GM18870 (cell line): Measurements from ENCODE around the gene CHEK1.
A peak's percentile ranks its signal among the peaks of the same experiment; 100 is the strongest.
"Not testable (repeated sequence)": the region's sequence is repeated elsewhere in the genome, so short reads cannot be mapped to it uniquely, and the experiment has no call there.

Source experiments
- ATAC-seq: cut with Tn5 transposase; IDR thresholded peaks from one replicate; pipeline ENCODE4 v1.9.1; 2021; ENCODE audit warnings: moderate library complexity; ENCODE audit not compliant: unreplicated experiment

CHEK1 gene

DNA sequence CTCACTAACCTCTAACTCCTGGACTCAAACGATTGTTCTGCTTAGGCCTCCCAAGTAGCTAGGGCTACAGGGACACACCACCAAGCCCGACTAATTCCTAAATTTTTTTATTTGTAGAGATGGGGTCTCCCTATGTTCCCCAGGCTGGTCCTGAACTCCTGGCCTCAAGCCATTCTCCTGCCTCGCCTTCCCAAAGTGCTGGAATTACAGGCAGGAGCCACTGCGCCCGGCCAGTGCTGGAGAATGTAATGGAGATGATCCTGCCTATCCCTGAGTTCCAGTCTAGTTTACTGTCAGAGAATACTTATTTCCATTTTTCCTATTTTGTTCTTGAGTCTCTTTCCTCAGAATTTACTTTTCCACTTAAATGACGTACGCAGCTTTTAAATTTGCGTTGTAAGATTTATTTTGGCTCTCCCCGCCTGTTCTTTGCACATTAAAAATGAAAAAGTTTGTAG lies at the start of gene CHEK1:
Gene CHEK1, plus strand, starts transcription at position 408 of the 458 bp plus-strand sequence. CDS start 1,606 bp downstream, outside the sequence.
- ATAC-seq, result no peak

DNA sequence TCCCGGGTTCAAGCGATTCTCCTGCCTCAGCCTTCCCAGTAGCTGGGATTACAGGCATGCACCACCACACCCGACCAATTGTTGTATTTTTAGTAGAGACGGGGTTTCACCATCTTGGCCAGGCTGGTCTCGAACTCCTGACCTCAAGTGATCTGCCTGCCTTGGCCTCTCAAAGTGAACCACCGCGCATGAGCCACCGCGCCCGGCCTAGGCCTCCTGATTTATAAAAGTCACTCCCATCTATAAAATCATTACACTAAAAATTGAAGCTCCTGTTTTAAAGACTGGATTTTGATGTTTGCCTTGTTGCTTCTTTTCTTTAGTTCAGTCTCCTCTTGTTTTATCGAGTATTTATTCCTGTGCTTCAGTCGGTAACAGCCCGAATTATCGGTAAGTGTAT lies 47.8 kb upstream of the CHEK1 start:
- not testable (repeated sequence) for ATAC-seq

DNA sequence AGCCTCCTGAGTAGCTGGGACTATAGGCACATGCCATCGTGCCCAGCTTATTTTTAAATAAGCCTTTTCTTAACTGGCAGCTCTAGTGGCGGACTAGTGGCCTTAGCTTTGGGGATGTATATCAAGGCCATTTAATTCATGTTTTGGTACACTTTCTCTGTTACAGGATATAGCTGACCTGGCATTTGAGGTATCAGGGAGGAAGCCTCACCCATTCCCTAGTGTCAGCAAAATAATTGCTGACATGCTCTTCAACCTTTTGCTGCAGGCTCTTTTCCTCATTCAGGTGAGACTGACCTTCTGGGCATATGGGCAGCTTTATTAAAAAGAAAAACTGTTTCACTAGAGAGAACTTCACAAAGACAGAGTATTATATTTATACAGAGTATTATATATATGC lies 46.2 kb upstream of the CHEK1 start:
- ATAC-seq, result no peak

DNA sequence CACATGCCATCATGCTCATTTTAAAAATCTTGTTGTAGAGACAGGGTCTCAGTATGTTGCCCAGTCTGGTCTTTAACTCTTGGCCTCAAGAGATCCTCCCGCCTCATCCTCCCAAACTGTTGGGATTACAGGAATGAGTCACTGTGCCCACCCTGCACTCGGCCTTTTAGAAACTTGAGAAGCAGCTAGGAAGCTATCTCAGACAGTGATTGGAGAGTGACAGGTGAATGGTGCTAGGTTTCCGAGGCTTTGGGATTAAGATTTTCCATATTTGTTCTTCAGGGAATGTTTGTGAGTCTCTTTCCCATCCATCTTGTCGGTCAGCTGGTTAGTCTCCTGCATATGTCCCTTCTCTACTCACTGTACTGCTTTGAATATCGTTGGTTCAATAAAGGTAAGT lies 45.2 kb upstream of the CHEK1 start:
- no peak for ATAC-seq

DNA sequence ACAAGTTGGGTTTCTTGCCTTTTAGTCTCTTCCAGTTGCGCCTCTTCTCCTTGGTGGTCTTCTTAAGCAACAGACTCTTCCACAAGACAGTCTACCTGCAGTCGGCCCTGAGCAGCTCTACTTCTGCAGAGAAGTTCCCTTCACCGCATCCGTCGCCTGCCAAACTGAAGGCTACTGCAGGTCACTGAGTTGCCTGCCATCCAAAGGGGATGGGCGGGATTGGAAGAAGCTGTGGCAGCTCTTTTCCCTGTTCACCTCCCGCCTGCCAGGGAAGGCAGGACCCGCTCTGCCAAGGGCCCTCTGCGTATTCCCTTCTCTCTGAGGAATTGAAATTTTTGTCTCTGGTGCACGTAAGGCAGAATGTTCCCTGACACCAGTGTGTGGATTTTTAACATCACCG lies 41.5 kb upstream of the CHEK1 start:
- ATAC-seq, result no peak

DNA sequence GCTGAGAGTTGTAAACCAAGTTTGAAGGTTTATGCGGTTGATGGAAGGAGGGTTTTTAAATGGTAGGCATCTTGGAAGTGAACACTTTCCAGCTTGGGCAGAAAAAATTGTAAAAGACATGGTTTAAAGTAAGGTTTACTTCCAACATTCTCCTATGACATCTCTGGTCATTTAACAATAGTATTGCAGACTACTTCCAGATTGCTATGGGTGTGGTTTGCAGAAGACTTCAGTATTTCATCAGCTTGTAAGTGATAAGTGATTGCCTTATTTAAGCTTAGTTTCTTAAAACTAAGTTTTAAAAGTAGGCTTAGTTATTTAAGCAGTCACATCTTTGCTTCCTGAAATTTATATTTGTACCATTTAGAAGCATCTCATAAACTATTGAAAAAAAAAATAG lies 39.5 kb upstream of the CHEK1 start:
- no peak for ATAC-seq

DNA sequence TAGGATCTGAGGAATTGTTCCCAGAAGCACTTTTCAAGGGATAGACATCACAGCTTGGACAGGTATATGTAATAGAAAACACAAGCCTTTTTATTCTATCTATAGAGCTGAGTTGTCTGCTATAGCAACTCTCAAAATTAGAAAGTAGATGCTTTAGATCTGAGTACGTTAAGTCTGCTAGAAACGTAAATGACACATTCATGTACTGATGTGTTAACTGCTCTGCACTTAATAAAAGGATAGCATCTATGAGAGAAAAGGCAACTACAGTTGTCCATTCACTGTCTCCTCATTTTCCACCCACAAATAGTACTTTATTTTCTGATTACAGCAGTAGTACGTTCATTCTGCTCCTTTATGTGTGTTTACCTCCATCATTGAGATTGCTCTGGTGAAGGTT lies 38.3 kb upstream of the CHEK1 start:
- ATAC-seq, result no peak

DNA sequence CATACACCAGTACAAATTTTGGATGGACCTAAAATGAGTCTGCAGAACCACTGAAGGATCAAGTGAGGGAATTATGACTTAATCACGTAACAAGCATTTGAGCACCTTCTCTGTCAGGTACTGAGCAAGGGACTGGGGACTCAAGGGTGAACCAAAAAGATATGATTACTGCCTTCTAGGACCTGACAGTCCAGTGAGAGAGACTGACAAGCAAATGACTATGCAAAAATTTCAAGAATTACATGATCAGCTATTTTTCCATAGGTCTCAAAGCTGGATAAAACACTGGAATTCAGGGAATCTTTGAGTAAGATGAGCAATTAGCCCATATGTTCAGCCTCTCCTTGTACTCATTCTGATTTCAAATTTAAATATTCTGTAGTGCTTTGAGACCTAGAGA lies 37.5 kb upstream of the CHEK1 start:
- no peak for ATAC-seq

DNA sequence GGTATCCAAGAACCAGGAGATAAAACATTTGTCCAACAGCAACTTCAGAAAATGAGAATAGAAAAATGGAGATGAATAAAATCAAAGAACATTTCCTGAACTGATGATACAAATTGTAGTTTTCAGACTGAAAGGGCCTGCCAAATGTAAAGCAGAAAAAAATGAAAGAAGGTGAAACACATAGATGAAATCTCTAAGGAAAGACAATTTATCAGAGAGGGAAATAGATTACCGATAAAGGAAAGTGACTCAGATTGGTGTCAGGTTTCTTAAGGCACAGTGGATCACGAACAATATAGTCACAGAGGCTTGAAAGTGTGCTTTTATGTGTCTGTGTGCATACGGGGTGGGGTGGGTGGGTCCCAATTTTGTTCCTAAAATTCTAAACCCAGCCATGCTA lies 36.5 kb upstream of the CHEK1 start:
- ATAC-seq, result no peak

DNA sequence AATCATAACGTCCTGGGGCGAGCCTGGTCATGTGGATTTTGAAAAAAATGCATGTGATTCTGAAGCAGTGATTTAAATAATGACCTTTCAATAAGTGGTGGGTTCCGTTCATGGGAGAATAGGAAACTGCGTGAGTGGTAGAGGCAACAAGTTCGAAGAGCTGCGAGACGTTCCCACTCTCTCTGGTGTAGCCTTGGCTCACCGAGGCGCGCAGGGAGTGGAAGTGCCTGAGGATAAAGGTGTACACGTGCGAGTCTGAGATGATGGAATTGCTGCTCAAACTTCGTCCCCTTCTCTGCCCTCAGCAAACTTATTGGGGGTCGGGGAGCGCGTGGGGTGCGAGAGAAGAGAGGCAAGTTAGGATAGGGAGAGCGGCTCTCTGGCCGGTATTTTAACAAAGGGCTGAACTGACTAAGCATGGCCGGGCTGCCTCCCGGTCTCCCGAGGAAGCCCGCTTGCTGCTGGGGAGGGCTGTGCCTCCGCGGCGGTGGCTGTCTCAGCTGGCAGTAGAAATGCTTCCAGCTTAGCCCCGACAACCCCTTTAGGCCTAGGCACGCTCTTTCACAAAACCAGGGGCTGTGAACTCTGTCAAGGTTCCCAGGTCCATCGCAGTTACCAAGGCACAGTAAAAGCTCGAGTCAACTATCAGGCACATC lies 33.2 kb upstream of the CHEK1 start:
- peak; percentile 25 for ATAC-seq

DNA sequence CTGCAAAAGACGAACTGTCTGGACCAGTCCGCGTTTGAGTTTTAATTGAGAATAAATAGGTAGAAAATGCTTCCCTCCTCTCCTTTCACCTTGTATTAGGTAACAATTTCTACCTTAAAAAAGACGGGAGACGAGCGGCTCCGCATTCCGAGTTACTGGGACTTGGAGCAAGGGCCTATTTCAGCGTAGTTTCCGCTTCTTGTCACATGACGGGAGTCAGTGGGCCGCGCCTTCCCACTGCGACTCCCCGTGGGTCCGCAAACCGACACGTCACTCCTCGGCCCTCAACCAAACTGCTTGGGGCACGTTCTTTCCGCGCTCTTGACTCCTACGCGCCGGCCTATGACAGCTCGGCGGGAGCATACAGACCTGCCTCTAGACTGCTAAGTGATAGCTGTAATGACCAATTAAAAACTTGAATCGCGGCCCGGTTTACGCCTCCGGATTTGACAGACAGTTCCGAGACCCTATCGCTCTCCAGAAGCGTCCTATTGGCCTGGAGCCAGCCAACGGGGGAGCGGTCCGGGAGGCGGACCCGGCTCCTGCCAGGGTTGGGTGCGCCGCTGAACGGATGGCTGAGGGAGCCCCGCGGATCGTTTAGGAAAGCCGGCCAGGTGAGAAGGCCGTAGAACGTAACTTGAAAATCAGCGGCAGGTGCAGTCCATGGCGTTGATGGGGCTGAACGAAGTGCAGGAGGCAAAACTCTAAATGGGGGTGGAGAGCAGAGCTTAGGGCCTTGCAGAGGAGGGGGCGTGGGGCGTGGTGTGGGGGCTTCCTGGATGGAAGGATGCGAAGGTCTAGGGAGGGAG lies 32.5 kb upstream of the CHEK1 start, which contains the start of gene STT3A:
Gene STT3A, plus strand, starts transcription at position 548 of the 809 bp plus-strand sequence. CDS start 3,064 bp downstream, outside the sequence.
- peak; percentile 98 for ATAC-seq

DNA sequence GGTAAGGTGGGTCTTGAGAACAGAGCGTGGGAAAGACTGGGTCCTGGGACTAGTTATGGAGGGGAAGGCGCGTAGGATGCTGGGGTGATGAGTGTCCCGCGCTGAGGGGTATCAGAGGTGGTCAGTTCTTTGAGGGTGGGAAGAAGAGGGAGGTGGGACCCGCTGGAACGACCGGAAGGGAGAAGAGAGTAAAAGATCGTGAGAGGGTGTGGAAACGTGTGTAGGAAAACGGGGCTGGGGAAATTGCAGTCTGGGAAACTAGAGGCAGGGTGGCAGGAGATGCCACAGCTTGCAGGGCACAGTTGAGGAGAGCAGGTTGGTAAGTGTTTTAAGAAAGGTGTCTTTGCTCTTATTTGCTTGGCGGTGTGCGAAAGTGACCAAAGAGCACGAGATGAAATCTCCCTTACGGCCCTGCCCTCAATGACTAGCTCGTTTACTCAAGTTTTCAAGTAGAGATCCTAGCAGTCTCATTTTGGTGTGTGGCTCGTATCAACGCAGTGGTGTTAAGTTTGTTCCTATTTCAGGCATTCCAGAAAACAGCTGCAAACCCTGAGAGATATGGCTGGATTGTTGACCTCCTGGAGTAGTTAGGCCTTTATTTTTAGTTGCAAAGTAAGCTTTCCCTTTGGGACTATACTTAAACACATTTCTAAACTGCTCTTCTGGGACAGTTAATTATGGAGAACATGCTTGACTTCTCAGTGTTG lies 31.7 kb upstream of the CHEK1 start:
- ATAC-seq, result no peak

DNA sequence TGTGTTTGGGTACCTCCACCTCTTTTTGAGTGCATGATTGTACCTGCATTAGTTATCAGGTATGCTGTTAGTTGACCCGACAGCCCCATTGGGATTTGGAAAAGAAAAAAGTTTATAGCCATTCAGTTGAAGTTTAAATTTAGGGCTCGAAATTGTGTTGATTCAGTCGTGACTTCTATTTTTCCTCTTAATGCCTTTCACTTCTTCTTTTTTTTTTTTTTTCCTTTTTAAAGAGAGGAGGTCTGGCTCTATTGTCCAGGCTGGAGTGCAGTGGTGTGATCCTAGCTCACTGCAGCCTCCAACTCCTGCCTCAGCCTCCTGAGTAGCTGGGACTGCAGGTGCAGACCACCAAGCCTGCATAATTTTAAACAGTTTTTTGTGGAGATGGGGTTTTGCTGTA lies 30.0 kb upstream of the CHEK1 start:
- no peak for ATAC-seq

DNA sequence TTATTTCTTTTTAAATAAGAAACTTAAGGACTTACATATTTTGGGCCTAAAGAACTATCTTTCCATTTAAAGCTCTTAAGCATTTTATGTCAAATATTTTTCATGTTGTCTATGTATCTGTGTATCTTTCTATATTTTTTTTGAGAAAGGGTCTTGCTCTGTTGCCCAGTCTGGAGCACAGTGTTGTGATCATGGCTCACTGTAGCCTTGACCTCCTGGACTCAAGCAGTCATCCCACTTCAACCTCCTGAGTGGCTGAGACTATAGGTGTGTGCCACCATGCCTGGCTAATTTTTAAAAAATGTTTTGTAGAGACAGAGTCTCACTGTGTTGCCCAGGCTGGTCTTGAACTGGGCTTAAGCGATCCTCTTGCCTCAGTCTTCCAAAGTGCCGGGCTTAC lies 24.3 kb upstream of the CHEK1 start:
- ATAC-seq, result no peak

DNA sequence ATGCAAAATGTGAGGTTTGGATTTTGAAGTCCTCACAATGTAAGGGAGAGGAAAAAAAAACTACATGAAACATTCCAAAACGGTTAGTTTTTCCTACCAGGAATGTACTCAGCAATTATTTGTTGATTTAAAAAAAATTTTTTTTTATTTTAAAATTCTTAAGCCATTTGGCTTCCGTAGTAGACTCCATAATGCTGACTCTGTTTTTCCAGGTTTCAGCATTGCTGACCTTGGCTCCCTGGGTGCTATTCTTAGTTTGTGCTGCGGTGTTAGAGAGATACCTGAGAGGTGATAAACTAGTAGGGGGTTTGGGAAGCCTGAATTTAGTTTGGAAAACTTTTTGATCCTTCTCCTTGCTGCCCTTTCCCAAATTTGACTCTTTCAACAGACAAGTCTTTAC lies 21.8 kb upstream of the CHEK1 start:
- ATAC-seq, result no peak

DNA sequence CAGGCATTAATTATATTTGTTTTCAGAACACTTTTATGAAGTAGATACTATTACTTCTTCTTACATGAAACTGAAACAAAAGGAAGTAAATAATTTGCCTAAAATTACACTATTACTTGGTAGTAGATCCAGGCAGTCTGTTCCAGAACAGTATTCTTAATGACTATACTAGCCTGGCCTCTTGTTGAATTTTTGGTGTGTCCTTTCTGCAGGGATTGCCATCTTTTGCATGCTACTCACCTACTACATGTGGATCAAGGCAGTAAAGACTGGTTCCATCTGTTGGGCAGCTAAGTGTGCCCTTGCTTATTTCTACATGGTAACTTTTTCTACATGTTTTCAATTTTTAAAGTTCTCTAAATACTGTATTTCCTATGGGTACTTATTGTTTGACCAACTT lies 19.5 kb upstream of the CHEK1 start:
- no peak for ATAC-seq

DNA sequence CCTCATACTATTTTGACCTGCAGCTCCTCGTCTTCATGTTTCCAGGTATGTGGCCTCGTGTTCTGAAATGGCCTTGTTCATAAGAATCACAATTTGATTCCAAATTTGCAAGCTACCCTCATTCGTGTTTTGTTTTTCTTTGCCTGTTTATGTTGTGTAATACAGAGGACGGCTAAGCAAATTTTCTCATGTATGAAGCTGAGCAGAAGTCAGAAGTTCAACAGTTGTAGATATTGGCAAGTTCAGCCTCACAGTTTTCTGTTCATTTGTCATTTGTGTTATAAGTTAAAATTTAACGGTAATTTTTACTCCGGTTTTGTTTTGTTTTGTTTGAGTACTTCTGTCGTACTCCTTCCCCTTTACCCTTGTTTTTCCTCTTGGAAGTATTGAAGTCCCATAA lies 15.4 kb upstream of the CHEK1 start:
- no peak for ATAC-seq

DNA sequence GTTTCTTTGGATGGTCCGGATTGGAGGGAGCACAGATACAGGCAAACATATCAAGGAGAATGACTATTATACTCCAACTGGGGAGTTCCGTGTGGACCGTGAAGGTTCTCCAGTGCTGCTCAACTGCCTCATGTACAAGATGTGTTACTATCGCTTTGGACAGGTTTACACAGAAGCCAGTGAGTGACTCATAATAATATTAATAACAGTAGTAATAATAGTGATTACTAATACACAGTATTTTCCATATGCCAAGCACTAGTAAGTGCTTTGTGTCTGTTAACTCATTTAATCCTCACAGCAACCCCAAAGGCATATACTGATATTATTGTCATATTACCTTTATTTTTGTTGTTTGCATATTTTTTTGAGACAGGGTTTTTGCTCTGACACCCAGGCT lies 6.6 kb upstream of the CHEK1 start:
- ATAC-seq, result no peak

DNA sequence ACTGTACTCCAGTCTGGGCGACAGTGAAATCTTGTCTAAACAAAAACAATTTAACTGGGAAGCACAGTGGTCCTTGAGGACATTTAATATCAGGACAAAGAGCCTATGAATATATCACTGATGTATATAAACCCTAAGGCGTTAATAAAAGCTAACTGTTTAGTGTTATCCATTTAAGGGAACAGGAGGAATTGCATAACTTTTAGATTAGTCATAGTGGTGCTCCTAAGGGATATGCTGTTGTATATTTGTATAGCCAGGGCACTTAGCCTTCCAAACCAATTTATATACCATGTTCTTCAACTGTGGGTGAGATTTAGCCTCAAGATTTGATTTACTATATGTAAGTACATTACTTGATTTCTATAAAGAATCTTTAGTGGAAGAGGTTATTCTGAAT lies 3.0 kb upstream of the CHEK1 start:
- no peak for ATAC-seq

DNA sequence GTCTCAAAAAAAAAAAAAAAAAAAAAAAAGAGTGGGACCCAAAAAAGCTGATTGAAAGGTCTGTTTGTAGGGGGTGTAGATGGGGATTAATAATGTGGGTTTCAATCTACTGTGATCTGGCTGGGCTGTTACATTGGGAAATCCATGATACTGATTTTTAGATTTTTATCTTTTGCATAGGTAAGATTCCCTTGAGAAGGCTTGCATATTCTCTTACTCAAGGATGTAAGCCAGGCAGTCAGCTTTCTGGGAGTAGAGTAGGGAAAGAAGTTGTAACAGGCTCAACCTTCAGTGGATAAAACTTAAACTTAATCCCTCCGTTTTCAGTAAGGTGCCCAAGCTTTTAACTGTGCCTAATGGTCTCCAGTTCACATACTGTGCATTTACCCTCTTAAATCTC lies 1.9 kb upstream of the CHEK1 start:
- ATAC-seq, result no peak

DNA sequence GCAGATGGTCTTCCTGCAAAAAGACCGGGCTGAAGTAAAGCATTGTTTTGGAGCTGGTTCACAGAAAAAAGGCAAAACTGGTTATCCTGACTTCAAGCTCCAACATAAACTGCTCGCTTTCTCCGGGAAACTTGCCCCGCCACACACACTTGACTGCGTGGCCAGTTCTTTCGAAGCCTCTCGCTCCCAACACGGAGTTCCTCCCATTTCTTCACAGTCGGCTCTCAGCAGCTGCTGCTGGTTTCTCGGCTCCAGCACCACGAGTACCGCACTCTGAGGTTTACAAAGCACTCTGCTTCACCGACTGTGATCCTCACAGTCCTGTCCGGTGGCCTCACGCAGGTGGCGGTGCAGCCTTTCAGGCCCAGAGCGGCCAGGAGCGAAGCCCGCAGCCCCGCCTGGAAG lies 264 bp downstream of the CHEK1 start:
- ATAC-seq, result peak; percentile 35
